Prostate gland (tissue), 2 donors: ENCODE data around the gene ITGA11.

Experiments used
- CTCF ChIP-seq, 4 experiments: fragments of 200-600 bp in 2 of 4; fragments of 450-650 bp in 2 of 4; sonication (generic) in 2 of 4; IDR thresholded peaks; 1 replicate in 3 of 4; 2 replicates in 1 of 4; pipeline ENCODE4 v1.5.1; 2016 to 2019; ENCODE audit warnings: antibody characterized with exemption in 4 of 4, mild to moderate bottlenecking in 2 of 4, moderate library complexity in 2 of 4
- POLR2A ChIP-seq: fragments of 450-650 bp; IDR thresholded peaks from one replicate; pipeline ENCODE4 v1.6.1; 2016; ENCODE audit warnings: antibody characterized with exemption, mild to moderate bottlenecking
- POLR2AphosphoS5 ChIP-seq: sonication (generic); formaldehyde crosslinking; IDR thresholded peaks from one replicate; pipeline ENCODE4 v1.6.1; 2017; ENCODE audit warnings: antibody characterized with exemption

- no peak for TF ChIP-seq CTCF (IDR thresholded peaks at IDR 0.05)
- no peak for TF ChIP-seq POLR2A
- TF ChIP-seq POLR2AphosphoS5, result no peak
Measured at GRCh38 chr15:68285259-68285980, 146.5 kb downstream of the ITGA11 start.
